OCI-LY3 (cell line): ENCODE results near the gene SMC3.

Source experiments
- H2AFZ ChIP-seq: fragments of 200-600, 300-600 bp; shearing (Covaris generic); 2 replicates; pipeline ENCODE4 v1.6.0; 2014; ENCODE audit warnings: antibody characterized with exemption, low read depth, low read length
- H3K27ac ChIP-seq: fragments of 200-600, 300-600 bp; sonication (generic); 2 replicates; pipeline ENCODE4 v1.5.1; 2014; ENCODE audit warnings: mild to moderate bottlenecking, low read length, moderate library complexity, mixed read lengths
- H3K27me3 ChIP-seq: fragments of 200-600, 300-600 bp; sonication (generic); 2 replicates; pipeline ENCODE4 v1.6.1; 2014; ENCODE audit warnings: low read depth, low read length, mixed read lengths
- H3K36me3 ChIP-seq: fragments of 200-600, 300-600 bp; sonication (generic); replicated peaks from 2 replicates; pipeline ENCODE3; 2014; ENCODE audit warnings: low read depth, low read length, mixed read lengths
- H3K4me1 ChIP-seq: fragments of 300-600, 200-600 bp; sonication (generic); 2 replicates; pipeline ENCODE4 v1.6.1; 2014; ENCODE audit warnings: low read length, mixed read lengths
- H3K4me2 ChIP-seq: fragments of 200-600, 300-600 bp; sonication (generic); 2 replicates; pipeline ENCODE4 v1.6.1; 2014; ENCODE audit warnings: low read length, mixed read lengths
- H3K4me3 ChIP-seq: fragments of 300-600, 200-600 bp; sonication (generic); 2 replicates; pipeline ENCODE4 v1.5.1; 2014; ENCODE audit warnings: antibody characterized with exemption, mild to moderate bottlenecking, low read length, moderate library complexity
- H3K79me2 ChIP-seq: fragments of 300-600, 200-600 bp; shearing (Covaris generic); 2 replicates; pipeline ENCODE4 v1.6.1; 2014; ENCODE audit warnings: mild to moderate bottlenecking, low read length, mixed read lengths
- H3K9ac ChIP-seq: fragments of 300-600, 200-600 bp; shearing (Covaris generic); 2 replicates; pipeline ENCODE4 v1.6.0; 2014; ENCODE audit warnings: mild to moderate bottlenecking, low read length, moderate library complexity
- H3K9me3 ChIP-seq: fragments of 200-600, 300-600 bp; shearing (Covaris generic); 2 replicates; pipeline ENCODE4 v1.6.1; 2014; ENCODE audit warnings: low read length, mixed read lengths; ENCODE audit not compliant: insufficient read depth
- H4K20me1 ChIP-seq: fragments of 200-600, 300-600 bp; sonication (generic); 2 replicates; pipeline ENCODE4 v1.6.1; 2016; ENCODE audit warnings: low read length, mixed read lengths; ENCODE audit not compliant: insufficient read depth
- EZH2phosphoT487 ChIP-seq: fragments of 200-600 bp; shearing (Covaris generic); IDR thresholded peaks from 2 replicates; pipeline ENCODE4 v1.6.1; 2018; ENCODE audit warnings: antibody characterized with exemption, mixed run types, low read depth
- TF ChIP-seq, protein P1 (sequence below): fragments of 200-600, 300-600 bp; sonication (generic); IDR thresholded peaks from 2 replicates; pipeline ENCODE4 v1.5.1; 2014; ENCODE audit warnings: antibody characterized with exemption, low read length, low read depth

SMC3 gene

DNA sequence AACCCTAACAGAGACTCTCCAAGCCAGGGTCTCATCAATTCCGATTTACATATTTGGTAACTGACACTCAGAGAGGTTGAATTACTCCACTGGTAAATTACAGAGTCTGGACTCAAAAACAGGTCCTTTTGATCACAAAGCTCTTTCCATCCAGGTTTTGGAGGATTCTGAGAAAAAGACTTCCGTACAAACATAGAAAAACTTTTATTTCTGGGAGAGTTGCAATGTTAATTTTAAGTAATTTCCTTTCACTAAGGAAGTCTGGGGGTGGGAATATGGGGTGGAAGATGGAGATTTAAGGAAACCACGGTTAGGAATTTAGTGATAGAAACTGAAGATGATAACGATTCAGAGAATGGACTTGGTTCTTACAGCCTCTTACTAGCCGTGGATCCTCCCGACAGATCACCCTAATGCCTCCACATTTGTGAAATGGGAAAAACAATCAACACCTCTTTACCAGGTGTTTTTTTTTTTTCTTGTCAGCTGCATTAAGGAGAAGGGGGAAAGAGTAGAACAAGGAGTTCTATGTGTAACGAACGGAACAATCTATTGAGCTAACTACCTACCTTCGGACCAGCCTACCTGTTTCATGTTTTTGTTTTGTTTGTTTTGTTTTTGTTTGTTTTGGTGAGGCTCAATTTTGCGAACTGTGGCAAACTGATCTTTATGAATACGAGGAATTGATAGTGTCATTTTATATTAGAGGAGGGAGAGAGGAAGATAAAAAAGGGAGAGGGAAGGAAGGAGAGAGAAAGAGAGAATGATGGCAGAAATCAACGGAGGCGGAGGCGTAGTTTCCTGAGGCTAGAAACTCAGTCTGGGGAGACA, 74.9 kb downstream of the SMC3 start:
- no peaks in the 10 kb centered on the region for H3K79me2 ChIP-seq
- no peaks in the 10 kb centered on the region for H3K4me1 ChIP-seq
- H3K4me2 ChIP-seq = no peak overlapping the region
- no peak overlapping the region for H2AFZ ChIP-seq
- no peak overlapping the region for H3K9ac ChIP-seq
- no peak overlapping the region for H3K27ac ChIP-seq
- no peaks in the 10 kb centered on the region for H4K20me1 ChIP-seq
- no peak overlapping the region for H3K4me3 ChIP-seq
- no peaks in the 10 kb centered on the region for H3K9me3 ChIP-seq
- TF ChIP-seq EZH2phosphoT487 = no peak
- TF ChIP-seq, protein P1, sequence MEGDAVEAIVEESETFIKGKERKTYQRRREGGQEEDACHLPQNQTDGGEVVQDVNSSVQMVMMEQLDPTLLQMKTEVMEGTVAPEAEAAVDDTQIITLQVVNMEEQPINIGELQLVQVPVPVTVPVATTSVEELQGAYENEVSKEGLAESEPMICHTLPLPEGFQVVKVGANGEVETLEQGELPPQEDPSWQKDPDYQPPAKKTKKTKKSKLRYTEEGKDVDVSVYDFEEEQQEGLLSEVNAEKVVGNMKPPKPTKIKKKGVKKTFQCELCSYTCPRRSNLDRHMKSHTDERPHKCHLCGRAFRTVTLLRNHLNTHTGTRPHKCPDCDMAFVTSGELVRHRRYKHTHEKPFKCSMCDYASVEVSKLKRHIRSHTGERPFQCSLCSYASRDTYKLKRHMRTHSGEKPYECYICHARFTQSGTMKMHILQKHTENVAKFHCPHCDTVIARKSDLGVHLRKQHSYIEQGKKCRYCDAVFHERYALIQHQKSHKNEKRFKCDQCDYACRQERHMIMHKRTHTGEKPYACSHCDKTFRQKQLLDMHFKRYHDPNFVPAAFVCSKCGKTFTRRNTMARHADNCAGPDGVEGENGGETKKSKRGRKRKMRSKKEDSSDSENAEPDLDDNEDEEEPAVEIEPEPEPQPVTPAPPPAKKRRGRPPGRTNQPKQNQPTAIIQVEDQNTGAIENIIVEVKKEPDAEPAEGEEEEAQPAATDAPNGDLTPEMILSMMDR = no peak
- no peaks in the 10 kb centered on the region for H3K36me3 ChIP-seq
- peaks cover 37% of the 10 kb centered on the region for H3K27me3 ChIP-seq

DNA sequence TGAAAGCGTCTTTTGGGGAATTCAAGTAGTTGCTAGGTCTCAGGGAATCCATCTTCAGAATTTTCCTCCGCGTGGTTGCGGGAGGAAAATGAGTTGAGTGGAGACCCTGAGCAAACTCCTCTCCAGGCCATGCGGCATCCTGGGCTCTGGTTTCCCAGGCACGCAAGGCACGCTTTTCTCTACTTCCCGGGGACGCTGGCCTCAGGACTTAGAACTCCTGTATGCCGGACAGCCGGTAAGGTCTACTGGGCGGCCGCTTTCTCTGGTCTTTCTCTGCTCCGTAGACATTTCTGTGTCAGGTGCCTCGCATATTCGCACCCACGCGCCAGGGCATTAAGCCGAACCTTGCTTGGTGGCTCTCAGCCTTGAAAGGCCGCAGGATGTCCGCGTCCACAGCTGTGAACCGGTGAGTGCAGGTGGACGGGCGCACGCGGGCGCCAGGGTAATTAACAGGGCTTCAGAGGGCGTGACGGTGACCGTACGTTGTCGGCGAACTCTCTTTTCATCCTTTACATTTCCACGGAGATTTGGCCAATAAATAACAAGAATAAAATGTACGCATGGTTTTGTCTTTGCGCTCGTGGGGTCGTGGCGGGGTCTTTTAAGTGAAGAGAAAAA, 75.6 kb downstream of the SMC3 start:
- Histone ChIP-seq H3K79me2 (no peaks in the 10 kb centered on the region), H2AFZ (no peak overlapping the region; the same call in 1 of the 2 replicates), H3K4me2 (peak overlapping the region; percentile 90), H3K27ac (no peak overlapping the region), H3K9ac (no peak overlapping the region), H3K9me3 (no peaks in the 10 kb centered on the region), H3K27me3 (peaks cover 38% of the 10 kb centered on the region), H3K4me1 (no peaks in the 10 kb centered on the region), H3K4me3 (peak overlapping the region; percentile 78), H3K36me3 (no peaks in the 10 kb centered on the region), H4K20me1 (no peaks in the 10 kb centered on the region)
- no peak for TF ChIP-seq EZH2phosphoT487
- TF ChIP-seq, protein P1 = no peak

DNA sequence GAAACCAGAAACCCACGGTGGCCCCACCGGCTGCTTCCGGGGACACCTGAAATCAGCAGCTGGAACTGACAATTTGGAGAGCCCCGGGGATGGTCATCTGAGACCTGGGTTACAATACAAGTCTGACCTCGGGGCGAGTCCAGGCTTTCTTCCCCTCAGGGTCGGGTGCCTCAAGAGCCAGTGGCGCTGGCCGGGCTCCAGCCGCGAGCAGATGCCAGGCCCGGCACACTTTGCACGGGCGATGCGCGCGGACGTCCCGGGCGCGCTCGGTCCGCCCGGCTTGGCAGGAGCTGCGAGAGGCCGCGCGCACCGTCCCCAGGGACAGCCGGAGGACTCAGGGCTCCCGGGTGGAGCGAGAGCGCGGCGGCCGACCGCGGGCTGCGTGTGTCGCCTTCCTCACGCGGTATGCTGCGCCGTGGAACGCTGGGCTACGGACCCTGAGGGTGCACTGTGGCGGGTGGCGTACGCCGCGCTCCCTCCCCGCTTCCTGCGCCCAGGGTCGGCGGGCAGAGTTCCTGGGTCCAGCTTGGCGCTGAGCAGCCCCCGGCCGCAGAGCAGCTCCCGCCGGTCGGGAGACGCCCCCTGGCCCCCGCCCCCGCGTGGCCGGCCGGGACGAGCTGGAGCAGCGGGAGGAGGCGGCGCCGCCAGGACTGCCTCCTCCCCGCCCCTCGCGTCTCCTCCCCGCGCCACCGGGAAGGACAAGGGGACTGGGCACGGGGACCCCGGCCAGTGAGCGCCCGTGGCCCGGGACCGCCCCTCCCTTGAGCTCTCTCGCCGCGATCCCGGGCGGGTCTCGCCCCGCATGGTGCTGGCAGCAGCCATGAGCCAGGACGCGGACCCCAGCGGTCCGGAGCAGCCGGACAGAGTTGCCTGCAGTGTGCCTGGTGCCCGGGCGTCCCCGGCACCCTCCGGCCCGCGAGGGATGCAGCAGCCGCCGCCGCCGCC, 76.4 kb downstream of the SMC3 start, which contains the start of gene RBM20:
TSS of gene RBM20 (plus strand) at position 684 of the 945 bp plus-strand sequence. CDS start at position 803, 119 bp downstream.
- H3K79me2 ChIP-seq = no peaks in the 10 kb centered on the region
- H3K4me1 ChIP-seq = no peaks in the 10 kb centered on the region
- H3K9ac ChIP-seq = no peak within 1 kb of the TSS
- peaks cover 40% of the 10 kb centered on the region for H3K27me3 ChIP-seq
- no peak within 1 kb of the TSS for H3K27ac ChIP-seq
- peak within 1 kb of the TSS; percentile 90 for H3K4me2 ChIP-seq
- peak within 1 kb of the TSS; percentile 78 for H3K4me3 ChIP-seq
- peak within 1 kb of the TSS; percentile 39; the same call in 1 of the 2 replicates for H2AFZ ChIP-seq
- H3K36me3 ChIP-seq = no peaks in the 10 kb centered on the region
- no peak for TF ChIP-seq EZH2phosphoT487
- TF ChIP-seq, protein P1 = no peak
- no peaks in the 10 kb centered on the region for H4K20me1 ChIP-seq
- no peaks in the 10 kb centered on the region for H3K9me3 ChIP-seq
